HK-2 (cell line): ENCODE data around the gene RGMB.

Experiments used
- DNase-seq: peaks from one replicate; pipeline ENCODE4 v3.0.0-alpha.2; 2018; ENCODE audit not compliant: unreplicated experiment

RGMB gene

DNA sequence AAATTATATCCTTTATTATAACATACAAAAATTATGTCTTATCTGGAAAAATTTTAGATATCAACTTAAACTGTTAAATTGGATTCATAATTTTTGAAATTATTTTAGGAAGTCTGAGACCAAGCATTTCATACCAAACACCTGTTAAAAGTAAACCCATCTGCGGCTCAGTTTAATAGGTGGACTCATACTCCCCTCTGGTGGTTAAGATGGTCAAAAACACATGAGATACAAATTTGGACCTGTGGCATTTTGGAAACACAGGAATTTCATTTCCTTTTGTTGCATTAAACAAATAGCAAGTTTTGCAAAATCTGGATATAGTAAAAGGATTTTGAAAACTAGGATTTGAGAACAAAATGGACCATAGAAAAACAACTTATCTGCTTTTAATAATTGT, 53.7 kb downstream of the RGMB start:
- no peak for DNase-seq

- DNase-seq, result no peak
Measured at GRCh38 chr5:98827588-98828284, 54.3 kb downstream of the RGMB start.

- DNase-seq, result no peak
Measured at GRCh38 chr5:98836175-98836574, 62.7 kb downstream of the RGMB start.

DNA sequence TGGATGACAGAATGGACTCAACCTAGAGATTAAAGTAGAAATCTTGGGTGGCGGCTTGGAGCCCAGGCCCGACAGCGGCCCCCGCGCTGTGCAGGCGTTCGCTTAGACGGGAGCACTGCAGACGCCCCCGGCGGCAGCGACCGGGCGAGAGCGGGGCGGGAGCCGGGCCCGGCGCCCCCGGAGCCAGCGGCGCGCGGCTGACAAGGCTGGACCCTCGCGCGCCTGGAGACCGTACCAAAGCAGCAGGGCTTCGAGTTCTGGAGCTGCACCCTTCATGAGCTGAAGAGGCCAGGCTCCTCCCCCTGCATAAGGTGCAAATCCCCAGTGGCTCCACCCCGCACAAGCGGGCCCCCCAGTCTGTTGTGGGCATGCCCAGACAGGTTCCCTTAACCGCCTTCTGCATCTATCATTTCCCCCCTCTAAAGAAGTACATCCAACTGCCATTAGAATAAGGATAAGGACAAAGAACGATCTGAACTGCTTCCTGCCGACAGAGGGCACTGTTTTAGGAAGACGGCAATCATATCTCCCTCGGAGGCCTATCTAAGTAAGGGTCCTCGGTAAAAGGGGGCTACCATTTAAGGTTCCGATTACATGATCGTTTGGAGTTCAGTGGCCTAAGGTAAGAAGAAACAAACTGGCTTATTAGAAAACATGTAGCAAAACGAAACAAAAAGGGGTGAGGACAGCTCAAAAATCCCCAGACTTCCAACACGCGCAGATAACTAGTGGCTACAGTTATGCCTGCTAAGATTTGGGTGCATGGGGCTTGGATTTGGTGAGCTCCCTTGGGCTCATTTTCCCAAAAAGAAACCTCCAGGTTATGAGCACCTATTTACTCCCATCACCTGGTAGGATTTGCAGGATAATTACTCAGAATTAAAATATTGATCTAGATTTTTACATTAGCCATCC, 66.3 kb downstream of the RGMB start:
- DNase-seq, result no peak

DNA sequence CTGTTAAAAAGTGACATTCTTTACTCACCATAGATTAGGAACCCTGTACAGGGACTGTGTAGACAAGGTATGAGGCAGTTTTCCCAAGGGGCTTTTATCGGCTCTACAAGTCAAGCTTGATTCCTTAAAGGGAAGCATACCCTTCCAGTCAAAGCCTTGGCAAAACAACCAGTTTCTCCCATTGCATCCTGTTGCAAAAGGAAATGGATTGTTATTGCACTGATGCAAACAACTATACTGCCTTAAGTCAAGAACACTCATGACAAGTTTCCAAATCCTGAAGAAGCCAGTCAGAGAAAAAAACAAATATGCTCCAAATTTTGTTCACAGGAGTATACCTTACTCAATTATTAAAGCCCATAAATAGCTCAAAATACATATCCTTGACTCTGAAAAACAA, 67.5 kb downstream of the RGMB start:
- no peak for DNase-seq

- no peak for DNase-seq
Measured at GRCh38 chr5:98843481-98843880, 70.0 kb downstream of the RGMB start.

- no peak for DNase-seq
Measured at GRCh38 chr5:98844865-98845264, 71.4 kb downstream of the RGMB start.

GRCh38 chr5:98845878-98846277, 72.4 kb downstream of the RGMB start:
- no peak for DNase-seq
